Prostate gland (tissue), 2 donors: ENCODE results near the gene ARHGAP27. TPM values are rescaled to one million over a fixed set of nuclear protein-coding genes. Genes with fewer than 3 reads are reported as not detected.
A peak's percentile ranks its signal among the peaks of the same experiment; 100 is the strongest.
"Not testable (repeated sequence)": the region's sequence is repeated elsewhere in the genome, so short reads cannot be mapped to it uniquely, and the experiment has no call there.

Experiments used
- DNase-seq: peaks from one replicate; pipeline ENCODE4 v3.0.0-alpha.2; 2019; ENCODE audit warnings: low spot score
- H3K27ac ChIP-seq, 2 donors: fragments of 200-600 bp; sonication (generic); 2 replicates each; pipeline ENCODE4 v1.5.1; 2017 to 2019
- H3K27me3 ChIP-seq: fragments of 200-600 bp; sonication (generic); replicated peaks from 2 replicates; pipeline ENCODE4 v1.5.1; 2019; ENCODE audit not compliant: insufficient read depth
- H3K36me3 ChIP-seq, 2 donors: fragments of 200-600 bp; sonication (generic); 1 replicate in 1 of 2; 2 replicates in 1 of 2; pipeline versions ENCODE4 v1.5.1 to v1.8.1; 2017 to 2019
- H3K4me1 ChIP-seq: fragments of 200-600 bp; sonication (generic); replicated peaks from 2 replicates; pipeline ENCODE4 v1.5.1; 2019
- H3K4me3 ChIP-seq, 2 donors: fragments of 200-600 bp; sonication (generic); 2 replicates each; pipeline ENCODE4 v1.5.1; 2017 to 2019
- H3K9me3 ChIP-seq: fragments of 200-600 bp; sonication (generic); 2 replicates; pipeline ENCODE4 v1.5.1; 2017
- POLR2A ChIP-seq: fragments of 450-650 bp; IDR thresholded peaks from one replicate; pipeline ENCODE4 v1.6.1; 2016; ENCODE audit warnings: antibody characterized with exemption, mild to moderate bottlenecking
- POLR2AphosphoS5 ChIP-seq: sonication (generic); formaldehyde crosslinking; IDR thresholded peaks from one replicate; pipeline ENCODE4 v1.6.1; 2017; ENCODE audit warnings: antibody characterized with exemption
- WGBS: methylation state at CpG from one replicate; pipeline ENCODE4 v1.1.5; 2018; 5-methylcytosine and 5-hydroxymethylcytosine counted together
- intact Hi-C: fragments of 100-400 bp; cut with DNase I; formaldehyde crosslinking; loops from one replicate; pipeline ENCODE4 v1.14.2; 2022
- total RNA-seq, 2 donors: library from RNA; depleted of rRNA; stranded (reverse); fragments of >200 nt; gene quantifications; one replicate each; pipeline ENCODE4 v1.1.0, GENCODE V29; 2016
- TF ChIP-seq, protein P1 (sequence below), 4 experiments: fragments of 200-600 bp in 2 of 4; fragments of 450-650 bp in 2 of 4; sonication (generic) in 2 of 4; IDR thresholded peaks; 1 replicate in 3 of 4; 2 replicates in 1 of 4; pipeline ENCODE4 v1.5.1; 2016 to 2019; ENCODE audit warnings: antibody characterized with exemption in 4 of 4, mild to moderate bottlenecking in 2 of 4, moderate library complexity in 2 of 4

Gene ARHGAP27
- total RNA-seq = 10 to 100 TPM; 37.9 to 39.9 TPM

- TF ChIP-seq POLR2A (peak; percentile 40), POLR2AphosphoS5 (peak; percentile 13)
- TF ChIP-seq, protein P1, sequence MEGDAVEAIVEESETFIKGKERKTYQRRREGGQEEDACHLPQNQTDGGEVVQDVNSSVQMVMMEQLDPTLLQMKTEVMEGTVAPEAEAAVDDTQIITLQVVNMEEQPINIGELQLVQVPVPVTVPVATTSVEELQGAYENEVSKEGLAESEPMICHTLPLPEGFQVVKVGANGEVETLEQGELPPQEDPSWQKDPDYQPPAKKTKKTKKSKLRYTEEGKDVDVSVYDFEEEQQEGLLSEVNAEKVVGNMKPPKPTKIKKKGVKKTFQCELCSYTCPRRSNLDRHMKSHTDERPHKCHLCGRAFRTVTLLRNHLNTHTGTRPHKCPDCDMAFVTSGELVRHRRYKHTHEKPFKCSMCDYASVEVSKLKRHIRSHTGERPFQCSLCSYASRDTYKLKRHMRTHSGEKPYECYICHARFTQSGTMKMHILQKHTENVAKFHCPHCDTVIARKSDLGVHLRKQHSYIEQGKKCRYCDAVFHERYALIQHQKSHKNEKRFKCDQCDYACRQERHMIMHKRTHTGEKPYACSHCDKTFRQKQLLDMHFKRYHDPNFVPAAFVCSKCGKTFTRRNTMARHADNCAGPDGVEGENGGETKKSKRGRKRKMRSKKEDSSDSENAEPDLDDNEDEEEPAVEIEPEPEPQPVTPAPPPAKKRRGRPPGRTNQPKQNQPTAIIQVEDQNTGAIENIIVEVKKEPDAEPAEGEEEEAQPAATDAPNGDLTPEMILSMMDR (IDR thresholded peaks at IDR 0.05) = no peak
- no peaks in the 10 kb centered on the region for H3K27me3 ChIP-seq
- H3K4me3 ChIP-seq = peak within 1 kb of the TSS; percentile 38 to 43
- no peak for DNase-seq
- peak within 1 kb of the TSS; percentile 91 to 94 for H3K27ac ChIP-seq
- intact Hi-C loops = no loop called here
- H3K9me3 ChIP-seq = no peaks in the 10 kb centered on the region
- no peaks in the 10 kb centered on the region for H3K36me3 ChIP-seq
- 1% methylated on average over 35 of the region's 66 CpGs for WGBS
- peaks cover 7% of the 10 kb centered on the region for H3K4me1 ChIP-seq
Observed at GRCh38 chr17:45432405-45433158, at the start of gene ARHGAP27. Gene ARHGAP27 (minus strand): TSS chr17:45432870. CDS start chr17:45430279, 2,591 bp downstream.

GRCh38 chr17:45482317-45482716 is 49.6 kb upstream of the ARHGAP27 start:
- intact Hi-C loops, H3K4me3 ChIP-seq, H3K27ac ChIP-seq, H3K4me1 ChIP-seq, H3K36me3 ChIP-seq, H3K27me3 ChIP-seq, DNase-seq, H3K9me3 ChIP-seq: not testable (repeated sequence)
- 93% methylated on average over 4 of the region's 4 CpGs for WGBS

- DNase-seq, H3K27me3 ChIP-seq, H3K4me3 ChIP-seq, intact Hi-C loops, H3K27ac ChIP-seq, H3K36me3 ChIP-seq, H3K9me3 ChIP-seq, H3K4me1 ChIP-seq: not testable (repeated sequence)
- WGBS = 98% methylated on average over 14 of the region's 14 CpGs
Observed at GRCh38 chr17:45475436-45475835, 42.8 kb upstream of the ARHGAP27 start.

- H3K9me3 ChIP-seq, H3K4me1 ChIP-seq, H3K27me3 ChIP-seq, H3K4me3 ChIP-seq, intact Hi-C loops, H3K36me3 ChIP-seq, H3K27ac ChIP-seq, DNase-seq: not testable (repeated sequence)
- 92% methylated on average over 3 of the region's 3 CpGs for WGBS
Observed at GRCh38 chr17:45472249-45472648, 39.6 kb upstream of the ARHGAP27 start.

- H3K4me1 ChIP-seq, H3K27me3 ChIP-seq, intact Hi-C loops, H3K36me3 ChIP-seq, H3K27ac ChIP-seq, H3K9me3 ChIP-seq, H3K4me3 ChIP-seq, DNase-seq: not testable (repeated sequence)
- 33% methylated on average over 4 of the region's 4 CpGs for WGBS
Observed at GRCh38 chr17:45469204-45469563, 36.5 kb upstream of the ARHGAP27 start.

GRCh38 chr17:45468293-45469203 is 35.9 kb upstream of the ARHGAP27 start:
- DNase-seq, H3K9me3 ChIP-seq, intact Hi-C loops, H3K4me1 ChIP-seq, H3K4me3 ChIP-seq, H3K27me3 ChIP-seq, H3K27ac ChIP-seq, H3K36me3 ChIP-seq: not testable (repeated sequence)
- 49% methylated on average over 11 of the region's 14 CpGs for WGBS

- 35% methylated on average over 3 of the region's 8 CpGs for WGBS
- intact Hi-C loops, H3K27ac ChIP-seq, H3K27me3 ChIP-seq, H3K4me3 ChIP-seq, H3K9me3 ChIP-seq, H3K4me1 ChIP-seq, H3K36me3 ChIP-seq: not testable (repeated sequence)
- peak; percentile 56 for DNase-seq
- peak; percentile 64 for TF ChIP-seq POLR2AphosphoS5
Observed at GRCh38 chr17:45461524-45462327, 29.1 kb upstream of the ARHGAP27 start.

DNA sequence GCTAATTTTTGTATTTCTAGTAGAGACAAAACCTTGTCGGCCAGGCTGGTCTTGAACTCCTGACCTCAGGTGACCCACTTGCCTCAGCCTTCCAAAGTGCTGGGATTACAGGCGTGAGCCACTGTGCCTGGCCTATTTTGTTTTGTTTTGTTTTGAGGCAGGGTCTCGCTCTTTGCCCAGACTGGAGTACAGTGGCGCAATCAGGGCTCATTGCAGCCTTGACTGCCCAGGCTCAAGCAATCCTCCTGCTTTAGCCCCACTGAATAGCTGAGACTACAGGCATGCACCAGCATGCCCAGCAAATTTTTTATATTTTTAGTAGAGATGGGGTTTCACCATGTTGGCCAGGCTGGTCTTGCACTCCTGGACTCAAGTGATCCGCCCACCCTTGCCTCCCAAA is 27.8 kb upstream of the ARHGAP27 start:
- H3K36me3 ChIP-seq, H3K27ac ChIP-seq, H3K4me3 ChIP-seq, H3K4me1 ChIP-seq, H3K9me3 ChIP-seq, H3K27me3 ChIP-seq, DNase-seq, intact Hi-C loops: not testable (repeated sequence)
- WGBS = 95% methylated on average over 5 of the region's 5 CpGs

DNA sequence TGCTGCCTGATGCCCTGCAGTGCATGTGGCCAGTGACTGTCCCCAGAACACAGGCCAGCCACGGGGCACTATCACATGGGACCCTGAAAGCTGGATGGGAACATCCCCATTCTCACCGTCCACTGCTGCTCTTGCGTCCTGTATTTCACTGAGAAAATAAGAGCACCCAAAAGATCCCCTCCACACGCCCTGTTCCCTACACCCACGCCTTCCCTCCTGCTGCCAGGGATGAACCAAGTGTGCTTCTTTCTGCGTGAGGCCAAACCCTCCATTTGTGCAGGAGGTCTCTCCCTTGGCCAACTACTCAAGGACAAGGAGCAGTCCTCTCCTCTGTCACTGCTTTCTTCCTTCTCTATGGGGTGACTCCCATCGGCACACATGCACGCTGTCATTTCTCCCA is 21.7 kb upstream of the ARHGAP27 start:
- H3K4me1 ChIP-seq, H3K36me3 ChIP-seq, DNase-seq, H3K27me3 ChIP-seq, H3K9me3 ChIP-seq, intact Hi-C loops, H3K27ac ChIP-seq, H3K4me3 ChIP-seq: not testable (repeated sequence)
- 91% methylated on average over 8 of the region's 8 CpGs for WGBS

DNA sequence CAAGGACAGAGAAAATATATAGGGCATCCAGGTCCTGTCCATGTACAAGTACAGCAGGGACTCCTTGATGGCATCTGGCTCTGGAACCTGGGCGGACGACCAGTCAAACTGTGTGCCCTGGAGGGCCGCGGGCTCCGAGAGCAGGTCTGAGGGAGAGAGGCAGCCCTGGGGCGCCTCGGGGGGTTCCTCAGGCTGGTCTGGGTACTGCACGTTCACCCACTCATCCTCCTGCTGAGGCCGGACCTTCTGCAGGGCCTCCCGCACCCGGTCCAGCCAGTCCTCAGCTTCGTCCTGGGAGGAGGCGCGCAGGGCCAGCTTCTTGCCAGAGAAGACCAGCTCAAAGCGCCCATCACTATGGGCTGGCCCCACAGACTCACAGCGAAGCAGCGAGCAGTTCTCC is 21.1 kb upstream of the ARHGAP27 start:
- DNase-seq, H3K36me3 ChIP-seq, intact Hi-C loops, H3K27me3 ChIP-seq, H3K9me3 ChIP-seq, H3K27ac ChIP-seq, H3K4me1 ChIP-seq, H3K4me3 ChIP-seq: not testable (repeated sequence)
- WGBS = 85% methylated on average over 17 of the region's 17 CpGs

- H3K36me3 ChIP-seq, DNase-seq, H3K9me3 ChIP-seq, H3K27me3 ChIP-seq, H3K4me3 ChIP-seq, H3K4me1 ChIP-seq, intact Hi-C loops, H3K27ac ChIP-seq: not testable (repeated sequence)
- 90% methylated on average over 2 of the region's 7 CpGs for WGBS
Observed at GRCh38 chr17:45453225-45453534, 20.5 kb upstream of the ARHGAP27 start.
